Loucy (cell line): ENCODE results near the gene EPAS1.

Experiments
- H2AFZ ChIP-seq: fragments of 200-600 bp; sonication (generic); 2 replicates; pipeline ENCODE4 v1.6.0; 2016; ENCODE audit warnings: antibody characterized with exemption, mild to moderate bottlenecking, low read length, moderate library complexity
- H3F3A ChIP-seq: fragments of 200-600 bp; 2 replicates; pipeline ENCODE4 v1.6.0; 2016; ENCODE audit warnings: antibody characterized with exemption, low read depth, mild to moderate bottlenecking
- H3K27me3 ChIP-seq: fragments of 200-600 bp; sonication (generic); 2 replicates; pipeline ENCODE4 v1.6.1; 2014; ENCODE audit warnings: low read length, mild to moderate bottlenecking; ENCODE audit not compliant: insufficient read depth, poor library complexity, severe bottlenecking
- H3K36me3 ChIP-seq: fragments of 200-600 bp; sonication (generic); 2 replicates; pipeline ENCODE4 v1.6.1; 2016; ENCODE audit warnings: low read length; ENCODE audit not compliant: insufficient read depth
- H3K4me1 ChIP-seq: fragments of 200-600 bp; sonication (generic); 2 replicates; pipeline ENCODE4 v1.5.1; 2014; ENCODE audit warnings: low read length, mild to moderate bottlenecking; ENCODE audit not compliant: insufficient read depth, poor library complexity, severe bottlenecking
- H3K4me2 ChIP-seq: fragments of 200-600 bp; sonication (generic); 2 replicates; pipeline ENCODE4 v1.6.0; 2014; ENCODE audit warnings: antibody characterized with exemption, low read length, low read depth, mild to moderate bottlenecking; ENCODE audit not compliant: poor library complexity, severe bottlenecking
- H3K4me3 ChIP-seq: fragments of 200-600 bp; sonication (generic); 2 replicates; pipeline ENCODE4 v1.5.1; 2014; ENCODE audit warnings: low read length, mild to moderate bottlenecking, mixed read lengths; ENCODE audit not compliant: poor library complexity, severe bottlenecking
- H3K79me2 ChIP-seq: fragments of 200-600 bp; sonication (generic); 2 replicates; pipeline ENCODE4 v1.6.1; 2014; ENCODE audit warnings: low read length; ENCODE audit not compliant: insufficient read depth
- H3K9ac ChIP-seq: fragments of 200-600 bp; sonication (generic); 2 replicates; pipeline ENCODE4 v1.6.0; 2014; ENCODE audit warnings: mild to moderate bottlenecking, low read depth, low read length, moderate library complexity; ENCODE audit not compliant: poor library complexity, severe bottlenecking
- H3K9me2 ChIP-seq: fragments of 200-600 bp; sonication (generic); replicated peaks from 2 replicates; pipeline ENCODE4 v1.6.1; 2016; ENCODE audit warnings: low read depth, low read length, mixed read lengths
- H3K9me3 ChIP-seq: fragments of 200-600 bp; sonication (generic); 2 replicates; pipeline ENCODE4 v1.6.1; 2014; ENCODE audit warnings: mild to moderate bottlenecking, antibody characterized with exemption, low read length, low read depth; ENCODE audit not compliant: insufficient read depth
- H4K20me1 ChIP-seq: fragments of 200-600 bp; sonication (generic); 2 replicates; pipeline ENCODE4 v1.6.0; 2014; ENCODE audit warnings: antibody characterized with exemption, low read length, mild to moderate bottlenecking; ENCODE audit not compliant: insufficient read depth, poor library complexity, severe bottlenecking
- CTCF ChIP-seq: fragments of 200-600 bp; sonication (generic); conservative IDR thresholded peaks from 2 replicates; pipeline ENCODE4 v1.5.1; 2014; ENCODE audit warnings: mild to moderate bottlenecking, antibody characterized with exemption, low read length
- EZH2phosphoT487 ChIP-seq: fragments of 200-600 bp; IDR thresholded peaks from 2 replicates; pipeline ENCODE4 v1.6.1; 2018; ENCODE audit warnings: antibody characterized with exemption, mild to moderate bottlenecking, moderate library complexity, borderline replicate concordance

Gene EPAS1

GRCh38 chr2:46355756-46356155, 58.5 kb downstream of the EPAS1 start:
- no peaks in the 10 kb centered on the region for H3K9me2 ChIP-seq
- TF ChIP-seq EZH2phosphoT487 (no peak), CTCF (no peak)
- H2AFZ ChIP-seq = no peak overlapping the region
- H3K36me3 ChIP-seq = peaks cover 27% of the 10 kb centered on the region; the same call in 1 of the 2 replicates
- no peak overlapping the region for H3K4me3 ChIP-seq
- H3K79me2 ChIP-seq = peaks cover 11% of the 10 kb centered on the region; the same call in 1 of the 2 replicates
- H3K4me1 ChIP-seq = peaks cover 66% of the 10 kb centered on the region
- no peaks in the 10 kb centered on the region for H4K20me1 ChIP-seq
- no peaks in the 10 kb centered on the region for H3K9me3 ChIP-seq
- no peaks in the 10 kb centered on the region for H3K27me3 ChIP-seq
- H3K9ac ChIP-seq = no peak overlapping the region
- H3F3A ChIP-seq = peaks cover 14% of the 10 kb centered on the region
- no peak overlapping the region for H3K4me2 ChIP-seq

- TF ChIP-seq EZH2phosphoT487 (no peak), CTCF (no peak)
- H3K27me3 ChIP-seq = no peaks in the 10 kb centered on the region
- no peaks in the 10 kb centered on the region for H3K9me3 ChIP-seq
- peaks cover 11% of the 10 kb centered on the region; the same call in 1 of the 2 replicates for H3K79me2 ChIP-seq
- H3K9ac ChIP-seq = no peak overlapping the region
- peaks cover 27% of the 10 kb centered on the region; the same call in 1 of the 2 replicates for H3K36me3 ChIP-seq
- no peak overlapping the region for H3K4me2 ChIP-seq
- peaks cover 72% of the 10 kb centered on the region for H3K4me1 ChIP-seq
- no peaks in the 10 kb centered on the region for H4K20me1 ChIP-seq
- H2AFZ ChIP-seq = no peak overlapping the region
- H3K9me2 ChIP-seq = no peaks in the 10 kb centered on the region
- H3K4me3 ChIP-seq = no peak overlapping the region
- H3F3A ChIP-seq = peaks cover 19% of the 10 kb centered on the region
Observed at GRCh38 chr2:46356991-46357390, 59.8 kb downstream of the EPAS1 start.

- no peak overlapping the region for H3K4me3 ChIP-seq
- no peak overlapping the region for H2AFZ ChIP-seq
- H3K79me2 ChIP-seq = peaks cover 11% of the 10 kb centered on the region; the same call in 1 of the 2 replicates
- no peak overlapping the region for H3K9ac ChIP-seq
- H3K4me1 ChIP-seq = peaks cover 71% of the 10 kb centered on the region
- H3F3A ChIP-seq = peaks cover 12% of the 10 kb centered on the region; the same call in 1 of the 2 replicates
- H3K9me3 ChIP-seq = no peaks in the 10 kb centered on the region
- no peak overlapping the region for H3K4me2 ChIP-seq
- no peaks in the 10 kb centered on the region for H4K20me1 ChIP-seq
- H3K36me3 ChIP-seq = peaks cover 27% of the 10 kb centered on the region; the same call in 1 of the 2 replicates
- no peaks in the 10 kb centered on the region for H3K27me3 ChIP-seq
- TF ChIP-seq EZH2phosphoT487 = no peak
- TF ChIP-seq CTCF = no peak
- no peaks in the 10 kb centered on the region for H3K9me2 ChIP-seq
Observed at GRCh38 chr2:46358713-46359112, 61.5 kb downstream of the EPAS1 start.
